NCI-H1092 (cell line): ENCODE results near the gene NEDD4L.
"Not testable (repeated sequence)": the region's sequence is repeated elsewhere in the genome, so short reads cannot be mapped to it uniquely, and the experiment has no call there.

Experiments
- DNase-seq: peaks from one replicate; lab custom pipeline; 2025; lab: John Stamatoyannopoulos, UW

Gene NEDD4L

GRCh38 chr18:58241026-58241679, 197.1 kb downstream of the NEDD4L start:
- DNase-seq: no peak

- DNase-seq: peak; percentile 66
Observed at GRCh38 chr18:58241877-58242276, 197.9 kb downstream of the NEDD4L start.

- no peak for DNase-seq
Observed at GRCh38 chr18:58242435-58242834, 198.4 kb downstream of the NEDD4L start.

- no peak for DNase-seq
Observed at GRCh38 chr18:58242968-58243367, 198.9 kb downstream of the NEDD4L start.

GRCh38 chr18:58243401-58243800, 199.4 kb downstream of the NEDD4L start:
- no peak for DNase-seq

- peak; percentile 84 for DNase-seq
Observed at GRCh38 chr18:58247363-58247834, 203.4 kb downstream of the NEDD4L start.

GRCh38 chr18:58249712-58250111, 205.7 kb downstream of the NEDD4L start:
- DNase-seq: no peak

GRCh38 chr18:58251416-58251815, 207.4 kb downstream of the NEDD4L start:
- DNase-seq: no peak

GRCh38 chr18:58252166-58252565, 208.1 kb downstream of the NEDD4L start:
- DNase-seq: no peak

GRCh38 chr18:58253318-58253717, 209.3 kb downstream of the NEDD4L start:
- DNase-seq: no peak

- DNase-seq: no peak
Observed at GRCh38 chr18:58253871-58254270, 209.8 kb downstream of the NEDD4L start.

GRCh38 chr18:58254873-58255511, 211.0 kb downstream of the NEDD4L start:
- DNase-seq: no peak

GRCh38 chr18:58255701-58256311, 211.8 kb downstream of the NEDD4L start:
- no peak for DNase-seq

- no peak for DNase-seq
Observed at GRCh38 chr18:58256316-58257080, 212.5 kb downstream of the NEDD4L start.

- DNase-seq: no peak
Observed at GRCh38 chr18:58257461-58257860, 213.4 kb downstream of the NEDD4L start.

GRCh38 chr18:58258692-58259342, 214.8 kb downstream of the NEDD4L start:
- DNase-seq: no peak

GRCh38 chr18:58263055-58263957, 219.3 kb downstream of the NEDD4L start:
- DNase-seq: no peak

GRCh38 chr18:58264075-58264474, 220.0 kb downstream of the NEDD4L start:
- DNase-seq: no peak

GRCh38 chr18:58264840-58265239, 220.8 kb downstream of the NEDD4L start:
- no peak for DNase-seq

GRCh38 chr18:58265489-58265888, 221.5 kb downstream of the NEDD4L start:
- DNase-seq: not testable (repeated sequence)

- DNase-seq: no peak
Observed at GRCh38 chr18:58266291-58266690, 222.3 kb downstream of the NEDD4L start.
